Stimulated activated CD4-positive, alpha-beta T cell treated with anti-CD3 and anti-CD28 coated beads, TNF-alpha, amount 100 ng/mL, for 1 hour (primary cell): ENCODE measurements around the gene RBM47.

ENCODE experiments used
- DNase-seq, 3 donors: peaks; one replicate each; pipeline ENCODE4 v3.0.0-alpha.2; 2020; ENCODE audit warnings: low read depth in 3 of 3, low spot score in 1 of 3

Gene RBM47

GRCh38 chr4:40378619-40379018 is 251.0 kb downstream of the RBM47 start:
- no peak for DNase-seq

- DNase-seq, result no peak
These were observed 251.9 kb downstream of the RBM47 start for GRCh38 chr4:40377512-40378365.

- DNase-seq, result no peak
These were observed 254.0 kb downstream of the RBM47 start for GRCh38 chr4:40375620-40376019.

GRCh38 chr4:40375095-40375494 is 254.6 kb downstream of the RBM47 start:
- DNase-seq, result no peak

GRCh38 chr4:40373636-40374035 is 256.0 kb downstream of the RBM47 start:
- DNase-seq, result no peak
